ENCODE data around the gene GLS. TPM values are rescaled to one million over a fixed set of nuclear protein-coding genes. Genes with fewer than 3 reads are reported as not detected.

The GLS gene
- total and polyA plus RNA-seq, 5 experiments from 2014 or later, result 30.0 to 214 (median 55.9) TPM

DNA sequence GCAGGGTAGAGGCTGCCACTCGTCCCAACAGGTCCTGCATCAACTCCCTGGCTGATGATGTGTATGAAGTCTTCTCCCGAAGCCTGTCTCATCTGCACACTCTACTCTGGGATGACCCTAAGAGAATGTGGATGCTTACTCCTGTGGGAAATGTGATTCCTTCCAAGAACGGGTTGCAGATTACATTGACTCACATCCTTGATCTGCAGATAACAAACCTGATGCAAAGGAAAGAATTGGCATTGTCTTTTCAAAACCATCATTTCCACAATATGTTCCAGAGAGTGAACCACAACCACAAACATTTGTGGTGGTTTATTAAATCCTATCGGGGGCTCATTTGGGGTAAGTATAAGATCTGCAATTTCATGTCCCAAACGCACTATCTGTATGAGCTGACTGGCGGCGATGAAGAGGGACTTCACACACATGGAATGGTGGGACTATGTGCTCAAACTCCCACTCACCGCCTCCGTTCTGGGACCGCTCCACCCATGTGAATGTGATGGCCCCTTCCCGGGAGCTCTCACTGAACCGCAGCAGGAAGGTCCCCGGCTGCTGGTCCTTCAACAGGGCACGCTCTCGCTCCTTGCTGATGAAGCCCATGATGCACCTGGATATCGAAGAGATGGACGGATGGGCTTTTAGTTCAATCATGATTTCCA lies 97.9 kb downstream of the GLS start:
- H3K4me3 Mint-ChIP-seq, result no peak overlapping the region
- POLR2A ChIA-PET, result no interaction called here
- no peaks in the 10 kb centered on the region for H3K9me3 Mint-ChIP-seq
- DNase-seq (no peak), ATAC-seq (no peak)
- H3K27me3 Mint-ChIP-seq, result no peaks in the 10 kb centered on the region
- peak overlapping the region; percentile 59 to 96 (median 88) for H3K27ac Mint-ChIP-seq
- H3K36me3 Mint-ChIP-seq, result peaks cover 24 to 95% (median 64%) of the 10 kb centered on the region in 3 donors
- peaks cover 18 to 58% (median 44%) of the 10 kb centered on the region in 4 donors for H3K4me1 Mint-ChIP-seq

DNA sequence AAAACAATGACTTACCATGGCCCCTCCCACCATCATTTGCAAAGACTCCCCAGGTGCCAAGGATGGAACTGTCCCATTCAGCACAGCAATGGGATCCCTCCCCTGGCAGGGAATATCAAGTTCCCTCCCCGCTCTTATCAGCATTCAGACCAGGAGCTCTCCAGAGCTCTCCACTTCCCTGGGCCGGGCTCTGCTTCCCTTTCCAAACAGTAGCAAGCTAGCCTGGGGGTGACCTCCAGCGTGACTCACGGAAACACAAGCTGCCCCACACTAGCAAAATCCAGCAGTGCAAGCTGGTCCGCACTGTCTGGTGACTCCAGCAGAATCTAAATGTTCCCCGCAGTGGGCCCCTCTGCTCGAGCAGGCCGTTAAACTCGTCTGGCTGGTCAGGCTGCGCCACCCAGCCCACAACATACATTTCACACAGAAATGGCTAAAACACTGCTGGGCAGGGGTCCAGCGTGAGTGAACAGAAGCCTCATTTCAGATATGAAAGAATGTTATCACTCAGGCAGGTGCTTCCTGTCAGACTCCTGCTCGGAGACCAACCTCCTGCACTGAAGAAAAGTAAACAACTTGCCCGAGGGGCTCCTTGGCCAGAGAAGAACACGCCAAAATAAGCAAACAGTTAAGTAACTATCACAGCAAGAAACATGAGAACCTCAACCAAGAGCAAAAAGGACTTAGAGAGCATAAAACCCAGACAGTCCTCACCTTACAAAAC lies 99.4 kb downstream of the GLS start:
- H3K4me1 Mint-ChIP-seq, result peaks cover 20 to 66% (median 45%) of the 10 kb centered on the region in 4 donors

DNA sequence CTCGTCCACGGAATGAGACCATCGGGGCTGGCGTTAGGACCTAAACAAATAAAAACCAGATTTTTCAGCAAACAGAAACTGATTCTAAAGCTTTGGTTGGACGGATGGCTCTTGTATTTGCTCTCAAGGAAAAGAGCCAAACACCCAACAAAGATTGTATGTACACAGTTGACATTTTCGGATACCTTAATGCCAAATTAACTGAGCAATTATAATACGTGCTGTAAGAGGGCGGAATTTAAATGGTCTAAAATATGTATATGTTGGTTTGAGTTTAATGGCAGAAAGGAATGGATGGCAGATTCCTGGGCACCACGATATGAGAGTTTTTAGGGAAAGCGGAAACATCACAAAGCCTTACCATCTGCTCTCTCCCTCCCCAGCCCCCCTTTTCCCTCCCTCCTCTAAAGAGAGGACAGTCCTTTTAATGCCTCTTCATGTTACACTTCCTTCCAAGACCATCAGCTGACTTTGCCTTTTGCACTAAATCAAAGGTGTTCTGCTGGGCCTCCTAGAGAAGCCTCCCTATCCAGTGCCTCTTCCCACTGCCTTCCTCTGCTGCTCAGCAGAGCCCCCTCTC lies 100.1 kb downstream of the GLS start:
- no peaks in the 10 kb centered on the region for H3K9me3 Mint-ChIP-seq
- H3K27ac Mint-ChIP-seq, result peak overlapping the region; percentile 73 to 96 (median 93)
- peak overlapping the region in 8 of 10 donors; percentile 20 to 73 (median 47) for H3K4me3 Mint-ChIP-seq
- no peaks in the 10 kb centered on the region for H3K27me3 Mint-ChIP-seq
- DNase-seq (no peak), ATAC-seq (no peak)
- H3K36me3 Mint-ChIP-seq, result peaks cover 32 to 95% (median 73%) of the 10 kb centered on the region in 3 donors
- peaks cover 22 to 71% (median 48%) of the 10 kb centered on the region in 4 donors for H3K4me1 Mint-ChIP-seq
- POLR2A ChIA-PET, result interaction anchor here (0.7 to 1.7 kb wide), 3 partner anchors 34 to 101 kb away, joined by 3 to 5 read pairs (median 4); partner anchors contain the start of gene STAT1

More for the DNA sequence above, 99.4 kb downstream of the GLS start:
- POLR2A ChIA-PET, result interaction anchor here (0.9 to 1.4 kb wide), 3 partner anchors 9 to 100 kb away, joined by 3 to 8 read pairs (median 5); no protein-coding TSS in a partner anchor
- ATAC-seq (peak in 1 of 2 donors; percentile 45), DNase-seq (no peak)
- H3K4me3 Mint-ChIP-seq, result peak overlapping the region in 9 of 10 donors; percentile 20 to 73 (median 38)
- no peaks in the 10 kb centered on the region for H3K27me3 Mint-ChIP-seq
- H3K27ac Mint-ChIP-seq, result peak overlapping the region; percentile 73 to 96 (median 92)
- peaks cover 32 to 95% (median 71%) of the 10 kb centered on the region in 3 donors for H3K36me3 Mint-ChIP-seq
- H3K9me3 Mint-ChIP-seq, result no peaks in the 10 kb centered on the region

DNA sequence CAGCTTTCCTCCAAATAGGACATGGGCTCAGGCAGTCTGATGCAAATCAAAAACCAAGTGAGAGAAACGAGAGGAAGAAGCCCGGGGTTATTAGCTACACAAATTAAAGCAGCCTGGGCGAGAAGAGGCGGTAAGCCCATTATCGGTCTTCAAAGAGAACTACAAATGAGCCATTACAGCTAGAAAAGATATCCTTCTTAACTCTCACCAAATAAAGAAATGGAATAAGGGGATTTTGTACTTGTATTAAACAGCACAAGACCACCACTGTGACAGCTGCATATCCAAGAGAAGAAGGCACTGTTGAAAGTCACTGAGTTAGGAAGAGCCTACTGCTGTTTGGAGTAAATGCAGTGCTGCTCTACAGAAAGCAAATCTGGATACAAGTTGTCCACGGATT lies 100.7 kb downstream of the GLS start:
- H3K27ac Mint-ChIP-seq, result peak overlapping the region; percentile 73 to 96 (median 93)
- peaks cover 25 to 77% (median 52%) of the 10 kb centered on the region in 4 donors for H3K4me1 Mint-ChIP-seq
- no peaks in the 10 kb centered on the region for H3K9me3 Mint-ChIP-seq
- peak overlapping the region in 3 of 10 donors; percentile 3 to 38 (median 27) for H3K4me3 Mint-ChIP-seq
- POLR2A ChIA-PET, result interaction anchor here (0.7 to 1.7 kb wide), 2 partner anchors 33 to 39 kb away, joined by 3 to 4 read pairs; partner anchors contain the start of gene STAT1
- H3K27me3 Mint-ChIP-seq, result no peaks in the 10 kb centered on the region
- DNase-seq (no peak), ATAC-seq (no peak)
- peaks cover 32 to 95% (median 72%) of the 10 kb centered on the region in 3 donors for H3K36me3 Mint-ChIP-seq

DNA sequence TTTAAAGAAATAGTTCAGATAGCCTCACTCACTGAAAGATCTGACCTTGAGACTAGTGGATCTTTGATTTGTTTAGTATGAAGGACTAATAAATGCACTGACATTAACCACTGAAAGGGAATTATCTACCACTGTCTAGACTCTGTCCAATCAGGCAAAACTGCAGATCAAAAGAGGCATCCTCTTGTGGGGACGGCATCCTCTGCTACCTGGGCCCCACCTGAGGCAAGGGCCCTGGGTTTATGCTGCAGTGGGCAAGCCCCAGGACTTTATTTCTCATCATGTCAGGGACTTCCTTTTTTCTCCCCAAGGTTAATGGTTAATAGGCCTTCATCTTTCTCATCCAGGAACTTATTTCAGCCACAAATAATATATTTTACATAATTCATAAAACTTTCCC lies 101.1 kb downstream of the GLS start:
- Mint-ChIP-seq H3K27me3 (no peaks in the 10 kb centered on the region), H3K27ac (peak overlapping the region; percentile 71 to 96 (median 90)), H3K36me3 (peaks cover 32 to 95% (median 74%) of the 10 kb centered on the region in 3 donors), H3K4me3 (peak overlapping the region in 1 of 10 donors; percentile 7), H3K4me1 (peaks cover 26 to 79% (median 56%) of the 10 kb centered on the region in 4 donors), H3K9me3 (no peaks in the 10 kb centered on the region)
- ATAC-seq (peak in 1 of 2 donors; percentile 57), DNase-seq (no peak)
- POLR2A ChIA-PET, result interaction anchor here (0.9 to 1.7 kb wide), 2 partner anchors 33 to 100 kb away, joined by 3 to 4 read pairs; partner anchors contain the start of gene STAT1

DNA sequence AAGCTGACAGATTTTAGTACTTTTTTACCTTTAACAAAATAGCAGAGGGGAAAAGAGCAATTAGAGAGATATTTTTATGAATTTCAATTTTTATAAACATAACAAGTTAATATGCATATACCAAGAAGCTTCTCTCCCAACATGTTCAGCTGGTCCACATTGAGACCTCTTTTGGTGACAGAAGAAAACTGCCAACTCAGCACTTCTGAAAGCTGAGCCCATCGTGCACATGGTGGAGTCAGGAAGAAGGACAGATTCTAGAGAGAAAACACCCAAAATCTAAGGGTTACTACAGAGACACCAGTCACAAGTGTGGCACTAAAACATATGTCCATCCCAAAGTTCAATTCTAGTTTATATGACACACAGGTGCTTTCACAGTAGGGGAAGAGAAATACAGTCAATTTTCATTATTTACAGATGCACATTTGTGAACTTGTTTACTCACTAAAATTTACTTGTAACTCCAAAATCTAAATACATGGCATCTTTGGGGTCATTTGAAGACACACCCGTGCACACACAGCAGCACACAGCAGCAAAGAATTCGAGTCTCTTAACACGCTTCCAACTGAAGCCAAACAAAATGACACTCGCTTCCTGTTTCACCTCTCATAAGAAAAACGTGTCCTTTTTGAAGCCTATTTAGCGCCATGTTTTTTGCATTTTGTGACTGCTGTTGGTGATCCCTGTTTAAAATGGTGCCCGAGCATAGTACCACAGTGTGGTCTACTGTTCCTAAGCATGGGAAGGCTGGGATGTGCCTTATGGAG lies 101.8 kb downstream of the GLS start:
- H3K27ac Mint-ChIP-seq, result peak overlapping the region; percentile 71 to 96 (median 89)
- no peak for DNase-seq
- H3K9me3 Mint-ChIP-seq, result no peaks in the 10 kb centered on the region

DNA sequence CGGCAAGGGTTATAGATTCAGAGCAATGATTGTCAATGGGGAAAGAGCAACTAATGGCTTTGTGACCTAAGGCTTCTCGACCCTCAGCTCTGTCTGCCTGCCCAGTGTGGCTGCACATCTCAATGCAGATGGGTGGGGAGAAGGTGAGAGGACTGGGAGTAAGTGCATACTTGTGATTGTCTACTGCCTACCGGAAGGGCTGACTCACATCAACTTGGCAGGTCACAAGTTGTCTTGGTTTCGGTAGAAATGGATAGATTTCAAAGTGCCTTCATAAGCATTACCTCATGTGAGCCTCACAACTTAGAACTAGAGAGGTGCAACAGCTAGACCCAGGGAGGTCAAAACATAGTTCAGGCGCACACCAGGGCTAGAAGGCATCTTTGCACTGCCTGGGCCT lies 104.0 kb downstream of the GLS start:
- Mint-ChIP-seq H3K4me3 (peak overlapping the region in 1 of 10 donors; percentile 15), H3K36me3 (peaks cover 15 to 97% (median 78%) of the 10 kb centered on the region in 3 donors), H3K4me1 (peaks cover 29 to 87% (median 70%) of the 10 kb centered on the region in 4 donors), H3K27me3 (no peaks in the 10 kb centered on the region), H3K9me3 (no peaks in the 10 kb centered on the region), H3K27ac (peak overlapping the region in 7 of 10 donors; percentile 7 to 85 (median 61))
- ATAC-seq (no peak), DNase-seq (no peak)
- POLR2A ChIA-PET, result interaction anchor here (1.1 kb wide), 1 partner anchor 28 kb away, joined by 4 read pairs; no protein-coding TSS in a partner anchor

More for the DNA sequence above, 101.8 kb downstream of the GLS start:
- Mint-ChIP-seq H3K27me3 (no peaks in the 10 kb centered on the region), H3K4me1 (peaks cover 27 to 81% (median 61%) of the 10 kb centered on the region in 4 donors), H3K4me3 (peak overlapping the region in 6 of 10 donors; percentile 18 to 57 (median 31)), H3K36me3 (peaks cover 32 to 97% (median 78%) of the 10 kb centered on the region in 3 donors)
- no peak for ATAC-seq
- POLR2A ChIA-PET, result interaction anchor here (0.9 to 1.7 kb wide), 2 partner anchors 32 to 101 kb away, joined by 3 to 4 read pairs; partner anchors contain the start of gene STAT1

DNA sequence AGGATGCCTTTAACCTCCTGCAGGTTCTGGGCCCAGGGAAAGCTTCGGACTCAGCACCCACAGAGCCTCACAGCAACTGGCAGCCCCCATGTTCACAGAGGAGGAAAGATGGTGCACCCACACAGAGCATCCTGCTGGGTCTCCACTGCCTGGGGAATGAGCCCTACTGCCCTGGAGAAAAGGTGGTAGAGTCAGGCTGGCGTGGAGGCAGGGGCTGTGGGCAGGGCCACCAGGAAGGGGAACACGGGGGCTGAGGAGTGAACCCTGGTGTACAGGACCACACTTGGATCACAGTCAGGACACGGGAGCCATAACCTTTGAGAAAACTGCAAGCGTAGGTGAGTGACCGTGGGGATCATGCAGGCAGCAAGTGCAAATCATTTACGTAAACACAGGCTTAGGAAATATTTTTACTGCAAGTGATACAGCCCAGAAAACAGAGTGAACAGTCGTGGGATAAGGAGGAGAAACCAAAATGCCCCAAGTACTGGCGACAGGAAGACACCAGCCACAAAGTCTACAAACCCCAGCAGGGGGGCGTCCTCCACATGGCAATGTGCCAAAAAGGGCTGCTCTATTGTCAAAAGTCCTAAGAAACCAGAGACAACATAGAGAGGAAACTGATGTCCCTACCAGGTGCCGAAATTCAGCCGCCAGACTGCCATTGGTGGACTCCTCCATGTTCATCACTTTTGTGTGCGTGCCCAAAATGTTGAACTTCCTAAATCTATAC lies 105.8 kb downstream of the GLS start:
- peak overlapping the region in 3 of 10 donors; percentile 6 to 49 (median 24) for H3K4me3 Mint-ChIP-seq
- ATAC-seq (peak; percentile 47 to 49), DNase-seq (peak in 8 of 10 donors; percentile 20 to 66 (median 34))
- POLR2A ChIA-PET, result no interaction called here
- peaks cover 19 to 83% (median 52%) of the 10 kb centered on the region in 4 donors for H3K4me1 Mint-ChIP-seq
- peaks cover 15 to 97% (median 77%) of the 10 kb centered on the region in 3 donors for H3K36me3 Mint-ChIP-seq
- no peaks in the 10 kb centered on the region for H3K9me3 Mint-ChIP-seq
- peak overlapping the region in 9 of 10 donors; percentile 38 to 89 (median 81) for H3K27ac Mint-ChIP-seq
- no peaks in the 10 kb centered on the region for H3K27me3 Mint-ChIP-seq

DNA sequence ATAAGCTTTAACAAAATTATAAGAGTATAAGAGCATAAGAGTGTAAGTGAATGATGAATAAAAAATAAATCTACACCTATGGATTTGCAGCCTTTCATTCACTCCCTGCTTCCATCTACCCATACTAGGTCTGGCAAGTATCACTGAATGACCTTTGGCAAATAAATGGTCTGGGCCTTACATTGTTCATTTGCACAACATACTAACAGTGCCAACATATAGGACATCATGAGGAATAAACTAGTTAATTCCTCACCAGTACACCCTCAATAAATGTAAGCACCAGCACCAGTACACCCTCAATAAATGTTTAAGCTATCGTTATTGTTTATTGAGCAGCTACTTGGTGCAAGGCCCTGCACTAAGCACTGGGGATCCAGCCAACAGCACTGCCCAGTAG lies 106.5 kb downstream of the GLS start:
- peak overlapping the region in 9 of 10 donors; percentile 3 to 83 (median 72) for H3K27ac Mint-ChIP-seq

DNA sequence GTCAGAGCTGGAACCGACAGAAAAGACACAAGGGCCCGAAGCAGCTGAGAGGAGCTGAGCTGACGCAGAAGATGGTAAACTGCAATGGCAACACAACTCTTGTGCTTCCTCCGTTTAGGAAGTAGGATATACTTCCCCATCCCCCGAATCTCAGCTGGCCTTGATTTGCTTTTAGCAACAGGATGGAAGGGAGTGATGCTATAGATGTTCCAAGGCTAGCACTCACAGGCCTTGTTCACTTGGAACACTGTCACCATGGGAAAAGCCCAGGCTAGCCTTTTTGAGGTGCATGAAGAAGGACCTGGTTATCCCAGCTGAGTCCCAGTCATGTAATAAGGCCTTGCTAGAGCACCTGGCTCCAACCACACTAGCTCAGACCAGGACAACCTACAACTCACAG lies 107.3 kb downstream of the GLS start:
- POLR2A ChIA-PET, result interaction anchor here (1.2 kb wide), 1 partner anchor 24 kb away, joined by 4 read pairs; no protein-coding TSS in a partner anchor
- Mint-ChIP-seq H3K9me3 (no peaks in the 10 kb centered on the region), H3K4me1 (peaks cover 12 to 76% (median 41%) of the 10 kb centered on the region in 4 donors), H3K27ac (peak overlapping the region; percentile 16 to 87 (median 74)), H3K36me3 (peaks cover 15 to 97% (median 75%) of the 10 kb centered on the region in 3 donors), H3K4me3 (peak overlapping the region in 1 of 10 donors; percentile 10), H3K27me3 (no peaks in the 10 kb centered on the region)
- no peak for ATAC-seq
- DNase-seq, result no peak

More for the DNA sequence above, 106.5 kb downstream of the GLS start:
- Mint-ChIP-seq H3K36me3 (peaks cover 15 to 97% (median 80%) of the 10 kb centered on the region in 3 donors), H3K4me3 (no peak overlapping the region), H3K4me1 (peaks cover 18 to 78% (median 46%) of the 10 kb centered on the region in 4 donors), H3K27me3 (no peaks in the 10 kb centered on the region), H3K9me3 (no peaks in the 10 kb centered on the region)
- ATAC-seq (no peak), DNase-seq (no peak)
- POLR2A ChIA-PET, result interaction anchor here (1.2 kb wide), 1 partner anchor 25 kb away, joined by 4 read pairs; no protein-coding TSS in a partner anchor

DNA sequence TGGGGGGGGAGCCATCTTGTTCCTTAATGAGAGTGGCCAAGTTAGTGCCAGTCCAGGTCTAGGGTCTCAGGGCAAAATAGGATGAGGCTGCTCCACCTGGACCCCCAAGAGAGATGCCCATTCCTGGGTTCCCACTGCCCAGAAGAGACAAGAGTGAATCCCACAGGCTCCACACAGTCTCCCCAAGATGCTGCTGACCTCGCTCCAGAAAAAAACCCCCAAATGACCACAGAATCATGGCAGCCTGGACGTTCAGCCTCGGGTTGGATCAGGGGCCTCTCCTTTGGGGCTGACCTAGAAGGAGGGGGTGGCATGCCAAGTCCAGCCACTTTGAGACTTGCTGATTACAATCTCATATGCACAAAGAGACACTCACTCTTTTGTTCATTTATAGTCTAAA lies 108.3 kb downstream of the GLS start:
- ATAC-seq, result no peak
- Mint-ChIP-seq H3K36me3 (peaks cover 11 to 98% (median 76%) of the 10 kb centered on the region in 3 donors), H3K4me1 (peaks cover 15 to 79% (median 44%) of the 10 kb centered on the region in 4 donors), H3K27me3 (no peaks in the 10 kb centered on the region), H3K4me3 (no peak overlapping the region), H3K27ac (peak overlapping the region in 6 of 10 donors; percentile 48 to 87 (median 67)), H3K9me3 (no peaks in the 10 kb centered on the region)
- no peak for DNase-seq
- POLR2A ChIA-PET, result interaction anchor here (0.9 to 2.4 kb wide), 3 partner anchors 9 to 25 kb away, joined by 3 to 8 read pairs (median 3); partner anchors contain the start of gene STAT1

Measured in naive thymus-derived CD8-positive, alpha-beta T cell (primary cell).